DND-41 (cell line): ENCODE measurements around the gene HUNK.

Experiments
- ATAC-seq: fragments of 200-7000 bp; cut with Tn5 transposase; 3 replicates; pipeline ENCODE4 v1.9.1; 2021; ENCODE audit warnings: low read depth; ENCODE audit not compliant: insufficient read depth
- DNase-seq: peaks from one replicate; pipeline ENCODE4 v3.0.0-alpha.2; 2020
- H2AFZ ChIP-seq: 2 replicates; pipeline ENCODE4 v1.6.0; 2012; ENCODE audit warnings: low read depth, low read length
- H3K27ac ChIP-seq: 2 replicates; pipeline ENCODE4 v1.5.1; 2012; ENCODE audit warnings: low read length, inconsistent platforms
- H3K27me3 ChIP-seq: fragments of 200-600 bp; sonication (generic); 2 replicates; pipeline ENCODE4 v1.6.0; 2012; ENCODE audit warnings: low read length, mild to moderate bottlenecking, inconsistent platforms; ENCODE audit not compliant: insufficient read depth, poor library complexity
- H3K36me3 ChIP-seq: 2 replicates; pipeline ENCODE4 v1.5.1; 2012; ENCODE audit warnings: low read length, inconsistent platforms; ENCODE audit not compliant: insufficient read depth
- H3K4me1 ChIP-seq: 2 replicates; pipeline ENCODE4 v1.5.1; 2012; ENCODE audit warnings: mild to moderate bottlenecking, low read length; ENCODE audit not compliant: insufficient read depth
- H3K4me2 ChIP-seq: 2 replicates; pipeline ENCODE4 v1.6.0; 2012; ENCODE audit warnings: mild to moderate bottlenecking, moderate library complexity, low read length, inconsistent platforms; ENCODE audit not compliant: insufficient read depth
- H3K4me3 ChIP-seq, 2 experiments: fragments of 200-600 bp in 1 of 2; shearing (Covaris generic) in 1 of 2; 2 replicates each; pipeline ENCODE4 v1.5.1; 2012 to 2016; ENCODE audit warnings: inconsistent platforms in 2 of 2, low read length in 2 of 2, mild to moderate bottlenecking in 2 of 2, low read depth in 1 of 2, moderate library complexity in 1 of 2
- H3K79me2 ChIP-seq: 2 replicates; pipeline ENCODE4 v1.6.0; 2012; ENCODE audit warnings: low read length, inconsistent platforms; ENCODE audit not compliant: insufficient read depth
- H3K9ac ChIP-seq: 2 replicates; pipeline ENCODE4 v1.6.0; 2012; ENCODE audit warnings: low read depth, mild to moderate bottlenecking, inconsistent platforms, low read length, moderate library complexity
- H3K9me3 ChIP-seq: 2 replicates; pipeline ENCODE4 v1.5.1; 2012; ENCODE audit warnings: low read length, moderate library complexity, mild to moderate bottlenecking, inconsistent platforms; ENCODE audit not compliant: insufficient read depth, severe bottlenecking
- H4K20me1 ChIP-seq: 2 replicates; pipeline ENCODE4 v1.6.0; 2012; ENCODE audit warnings: low read length; ENCODE audit not compliant: insufficient read depth
- CTCF ChIP-seq: IDR thresholded peaks from 2 replicates; pipeline ENCODE4 v1.5.1; 2012; ENCODE audit warnings: borderline replicate concordance, low read length, moderate library complexity, mild to moderate bottlenecking; ENCODE audit not compliant: poor library complexity, severe bottlenecking; ENCODE audit errors: extremely low read depth
- EZH2 ChIP-seq: IDR thresholded peaks from 3 replicates; pipeline ENCODE4 v1.6.1; 2012; ENCODE audit warnings: borderline replicate concordance, low read depth, mild to moderate bottlenecking, moderate library complexity, low read length, inconsistent platforms; ENCODE audit not compliant: severe bottlenecking

Gene HUNK

GRCh38 chr21:31877463-31877957 lies 4.7 kb downstream of the HUNK start:
- no peak overlapping the region for H2AFZ ChIP-seq
- H4K20me1 ChIP-seq = 0 out of 2 replicates have a peak, but pooled peaks cover 4% of the 10 kb centered on the region
- no peaks in the 10 kb centered on the region for H3K79me2 ChIP-seq
- TF ChIP-seq EZH2 = no peak
- TF ChIP-seq CTCF = no peak
- no peaks in the 10 kb centered on the region for H3K4me1 ChIP-seq
- no peak overlapping the region for H3K4me3 ChIP-seq
- no peak overlapping the region for H3K9ac ChIP-seq
- H3K36me3 ChIP-seq = no peaks in the 10 kb centered on the region
- no peak overlapping the region for H3K27ac ChIP-seq
- H3K27me3 ChIP-seq = peaks cover 14% of the 10 kb centered on the region
- no peak for DNase-seq
- no peak for ATAC-seq
- no peak overlapping the region for H3K4me2 ChIP-seq
- no peaks in the 10 kb centered on the region for H3K9me3 ChIP-seq

GRCh38 chr21:31878831-31879230 lies 6.0 kb downstream of the HUNK start:
- TF ChIP-seq CTCF (no peak), EZH2 (no peak)
- Histone ChIP-seq H3K36me3 (no peaks in the 10 kb centered on the region), H3K9ac (no peak overlapping the region), H3K79me2 (no peaks in the 10 kb centered on the region), H3K9me3 (no peaks in the 10 kb centered on the region), H4K20me1 (0 out of 2 replicates have a peak, but pooled peaks cover 4% of the 10 kb centered on the region), H3K27me3 (peaks cover 18% of the 10 kb centered on the region), H2AFZ (no peak overlapping the region), H3K4me1 (no peaks in the 10 kb centered on the region), H3K4me2 (no peak overlapping the region), H3K4me3 (no peak overlapping the region), H3K27ac (no peak overlapping the region)
- DNase-seq (no peak), ATAC-seq (no peak)

- no peak overlapping the region for H3K27ac ChIP-seq
- no peak for TF ChIP-seq CTCF
- no peak for TF ChIP-seq EZH2
Measured at GRCh38 chr21:31879241-31879650, 6.4 kb downstream of the HUNK start.

GRCh38 chr21:31879911-31880310 lies 7.1 kb downstream of the HUNK start:
- no peak for ATAC-seq
- no peak for TF ChIP-seq CTCF
- TF ChIP-seq EZH2 = no peak
- H4K20me1 ChIP-seq = 0 out of 2 replicates have a peak, but pooled peaks cover 4% of the 10 kb centered on the region
- no peaks in the 10 kb centered on the region for H3K79me2 ChIP-seq
- H3K4me3 ChIP-seq = no peak overlapping the region
- H3K27ac ChIP-seq = no peak overlapping the region
- DNase-seq = no peak
- no peak overlapping the region for H2AFZ ChIP-seq
- H3K9ac ChIP-seq = no peak overlapping the region
- no peaks in the 10 kb centered on the region for H3K9me3 ChIP-seq
- peaks cover 18% of the 10 kb centered on the region for H3K27me3 ChIP-seq
- no peaks in the 10 kb centered on the region for H3K4me1 ChIP-seq
- H3K4me2 ChIP-seq = no peak overlapping the region
- H3K36me3 ChIP-seq = no peaks in the 10 kb centered on the region

More at GRCh38 chr21:31879241-31879650, 6.4 kb downstream of the HUNK start:
- DNase-seq (no peak), ATAC-seq (no peak)
- Histone ChIP-seq H3K9me3 (no peaks in the 10 kb centered on the region), H3K4me2 (no peak overlapping the region), H3K9ac (no peak overlapping the region), H3K4me1 (no peaks in the 10 kb centered on the region), H3K27me3 (peaks cover 18% of the 10 kb centered on the region), H3K79me2 (no peaks in the 10 kb centered on the region), H2AFZ (no peak overlapping the region), H3K4me3 (no peak overlapping the region), H3K36me3 (no peaks in the 10 kb centered on the region), H4K20me1 (0 out of 2 replicates have a peak, but pooled peaks cover 4% of the 10 kb centered on the region)
